IMR-90 (cell line): ENCODE results near the gene PTPRN2. TPM values are rescaled to one million over a fixed set of nuclear protein-coding genes. Genes with fewer than 3 reads are reported as not detected.

Experiments used
- ATAC-seq: fragments of 200-7000 bp; cut with Tn5 transposase; 2 replicates; pipeline ENCODE4 v1.9.1; 2020; ENCODE audit warnings: low read depth, mild to moderate bottlenecking, moderate library complexity
- BruUV-seq: library from RNA; stranded (reverse); fragments of 400-500 nt; replicated peaks from 2 replicates; lab custom pipeline; 2021; lab: Mats Ljungman, UMichigan
- CTCF ChIA-PET: fragments of 300-600 bp; formaldehyde crosslinking; extraction: SDS; loops from one replicate; lab custom pipeline; 2021; ENCODE audit warnings: antibody characterized with exemption; lab: Yijun Ruan, JAX
- POLR2A ChIA-PET: fragments of 300-600 bp; sonication (Branson Sonifier 250); formaldehyde crosslinking; loops from one replicate; lab custom pipeline; 2022; ENCODE audit warnings: antibody characterized with exemption; ENCODE audit not compliant: unreplicated experiment; lab: Charles Lee
- DNase-seq: peaks from one replicate; pipeline ENCODE4 v3.0.0; 2013
- H2AFZ ChIP-seq: replicated peaks from 2 replicates; pipeline ENCODE3; 2013; ENCODE audit warnings: low read length, mild to moderate bottlenecking; ENCODE audit not compliant: poor library complexity
- H2AK5ac ChIP-seq: 2 replicates; pipeline ENCODE4 v1.6.1; 2013; ENCODE audit warnings: low read depth, low read length, inconsistent platforms
- H2AK9ac ChIP-seq: replicated peaks from 2 replicates; pipeline ENCODE3; 2013; ENCODE audit warnings: mild to moderate bottlenecking, low read depth, low read length, moderate library complexity; ENCODE audit not compliant: poor library complexity
- H2BK120ac ChIP-seq: 2 replicates; pipeline ENCODE4 v1.6.1; 2013; ENCODE audit warnings: low read depth, low read length, inconsistent platforms
- H2BK15ac ChIP-seq: 3 replicates; pipeline ENCODE4 v1.6.1; 2013; ENCODE audit warnings: low read depth, low read length, inconsistent platforms
- H2BK20ac ChIP-seq: 2 replicates; pipeline ENCODE4 v1.6.1; 2013; ENCODE audit warnings: low read depth, mild to moderate bottlenecking, inconsistent platforms, low read length, moderate library complexity
- H2BK5ac ChIP-seq: 2 replicates; pipeline ENCODE4 v1.6.1; 2013; ENCODE audit warnings: mild to moderate bottlenecking, low read depth, low read length, inconsistent platforms; ENCODE audit not compliant: poor library complexity, severe bottlenecking
- H3K14ac ChIP-seq: replicated peaks from 2 replicates; pipeline ENCODE4 v1.6.1; 2013; ENCODE audit warnings: low read depth, low read length, inconsistent platforms
- H3K18ac ChIP-seq: 2 replicates; pipeline ENCODE4 v1.6.1; 2013; ENCODE audit warnings: low read depth, low read length, control low read depth
- H3K23ac ChIP-seq: 2 replicates; pipeline ENCODE4 v1.6.1; 2013; ENCODE audit warnings: low read depth, low read length, inconsistent platforms
- H3K27ac ChIP-seq: 2 replicates; pipeline ENCODE4 v1.5.1; 2013; ENCODE audit warnings: mild to moderate bottlenecking, control low read depth, low read length; ENCODE audit not compliant: insufficient read depth
- H3K27me3 ChIP-seq: 2 replicates; pipeline ENCODE4 v1.6.1; 2013; ENCODE audit warnings: low read length; ENCODE audit not compliant: control insufficient read depth, insufficient read depth
- H3K36me3 ChIP-seq: 2 replicates; pipeline ENCODE4 v1.6.1; 2013; ENCODE audit warnings: low read length, mixed read lengths; ENCODE audit not compliant: control insufficient read depth, insufficient read depth
- H3K4ac ChIP-seq: 2 replicates; pipeline ENCODE4 v1.6.1; 2013; ENCODE audit warnings: low read depth, low read length, inconsistent platforms
- H3K4me1 ChIP-seq: 2 replicates; pipeline ENCODE4 v1.6.1; 2013; ENCODE audit warnings: low read length, mixed read lengths; ENCODE audit not compliant: control insufficient read depth, insufficient read depth
- H3K4me2 ChIP-seq: 2 replicates; pipeline ENCODE4 v1.6.1; 2013; ENCODE audit warnings: low read depth, mild to moderate bottlenecking, control low read depth, low read length, moderate library complexity
- H3K4me3 ChIP-seq: 2 replicates; pipeline ENCODE4 v1.5.1; 2013; ENCODE audit warnings: low read depth, mild to moderate bottlenecking, control low read depth, low read length, moderate library complexity; ENCODE audit not compliant: insufficient read depth
- H3K56ac ChIP-seq: 2 replicates; pipeline ENCODE4 v1.6.1; 2013; ENCODE audit warnings: low read length, inconsistent platforms; ENCODE audit not compliant: insufficient read depth; ENCODE audit errors: extremely low read depth
- H3K79me1 ChIP-seq, 2 experiments: 2 replicates each; pipeline ENCODE4 v1.6.1; 2013; ENCODE audit warnings: low read length in 2 of 2, inconsistent platforms in 1 of 2, low read depth in 1 of 2
- H3K9ac ChIP-seq: 2 replicates; pipeline ENCODE4 v1.6.1; 2013; ENCODE audit warnings: low read depth, low read length, control low read depth
- H3K9me1 ChIP-seq: 2 replicates; pipeline ENCODE4 v1.6.1; 2013; ENCODE audit warnings: low read length, inconsistent platforms; ENCODE audit not compliant: insufficient read depth
- H3K9me3 ChIP-seq: 2 replicates; pipeline ENCODE4 v1.6.1; 2013; ENCODE audit warnings: low read length; ENCODE audit not compliant: control insufficient read depth, insufficient read depth
- H4K20me1 ChIP-seq: 2 replicates; pipeline ENCODE4 v1.6.1; 2013; ENCODE audit warnings: low read length, inconsistent platforms; ENCODE audit not compliant: insufficient read depth
- H4K5ac ChIP-seq: 2 replicates; pipeline ENCODE4 v1.6.1; 2013; ENCODE audit warnings: mild to moderate bottlenecking, low read depth, low read length, control low read depth
- H4K8ac ChIP-seq, 2 experiments: 2 replicates each; pipeline ENCODE4 v1.6.1; 2013; ENCODE audit warnings: low read depth in 2 of 2, low read length in 2 of 2, control low read depth in 1 of 2, inconsistent platforms in 1 of 2
- H4K91ac ChIP-seq: 2 replicates; pipeline ENCODE4 v1.6.1; 2013; ENCODE audit warnings: low read depth, low read length, inconsistent platforms; ENCODE audit not compliant: insufficient read depth
- CEBPB ChIP-seq: IDR thresholded peaks from 2 replicates; pipeline ENCODE4 v1.6.1; 2012; ENCODE audit warnings: low read depth, low read length, improper control_type of control experiment
- CHD1 ChIP-seq: IDR thresholded peaks from 2 replicates; pipeline ENCODE4 v1.6.1; 2012; ENCODE audit warnings: low read depth, low read length, improper control_type of control experiment
- FOS ChIP-seq: fragments of 150-350 bp; IDR thresholded peaks from 2 replicates; pipeline ENCODE4 v1.6.1; 2016; ENCODE audit warnings: low read depth, low read length
- MAFK ChIP-seq: IDR thresholded peaks from 2 replicates; pipeline ENCODE4 v1.6.1; 2012; ENCODE audit warnings: low read depth, low read length, improper control_type of control experiment
- MAZ ChIP-seq: IDR thresholded peaks from 2 replicates; pipeline ENCODE4 v1.6.1; 2012; ENCODE audit warnings: low read depth, mild to moderate bottlenecking, low read length, improper control_type of control experiment, moderate library complexity, borderline replicate concordance
- MXI1 ChIP-seq: IDR thresholded peaks from 2 replicates; pipeline ENCODE4 v1.6.1; 2012; ENCODE audit warnings: low read depth, mild to moderate bottlenecking, low read length, moderate library complexity, borderline replicate concordance
- NFE2L2 ChIP-seq: fragments of 150-350 bp; IDR thresholded peaks from 2 replicates; pipeline ENCODE4 v1.6.1; 2016; ENCODE audit warnings: low read depth, mild to moderate bottlenecking, low read length
- POLR2A ChIP-seq: IDR thresholded peaks from 2 replicates; pipeline ENCODE4 v1.6.1; 2012; ENCODE audit warnings: mild to moderate bottlenecking, low read depth, low read length
- RAD21 ChIP-seq: IDR thresholded peaks from 2 replicates; pipeline ENCODE4 v1.6.1; 2012; ENCODE audit warnings: low read length, improper control_type of control experiment
- RCOR1 ChIP-seq: IDR thresholded peaks from 2 replicates; pipeline ENCODE4 v1.6.1; 2012; ENCODE audit warnings: mild to moderate bottlenecking, low read length, improper control_type of control experiment; ENCODE audit not compliant: insufficient replicate concordance
- RFX5 ChIP-seq: IDR thresholded peaks from 2 replicates; pipeline ENCODE4 v1.8.0; 2012; ENCODE audit warnings: low read depth, mild to moderate bottlenecking, low read length, moderate library complexity
- WGBS, 2 experiments: methylation state at CpG; one replicate each; pipeline versions ENCODE4 v1.1.5 to v1.1.7; 2013; ENCODE audit warnings: missing lambda C conversion rate in 2 of 2; ENCODE audit not compliant: insufficient read length in 1 of 2; ENCODE audit errors: extremely low coverage in 2 of 2; 5-methylcytosine and 5-hydroxymethylcytosine counted together
- dilution Hi-C: fragments of 300-500 bp; cut with HindIII; formaldehyde crosslinking; loops from one replicate; pipeline ENCODE4 v1.14.3; 2018; ENCODE audit warnings: low sequenced_read_pairs; ENCODE audit not compliant: unreplicated experiment
- in situ Hi-C: fragments of 300-500 bp; cut with MboI; formaldehyde crosslinking; loops from 3 replicates; pipeline ENCODE4 v1.14.3; 2019; ENCODE audit warnings: low sequenced_read_pairs, inconsistent platforms, mixed read lengths
- intact Hi-C: fragments of 100-400 bp; cut with micrococcal nuclease; formaldehyde crosslinking; loops from 2 replicates; pipeline ENCODE4 v1.10.0; 2022
- polyA plus RNA-seq, 3 experiments: library from polyadenylated mRNA; depleted of rRNA; stranded (reverse); fragments of >200 nt; gene quantifications; 2 replicates each; pipeline ENCODE4 v1.2.3, GENCODE V29; 2012; ENCODE audit warnings: low replicate concordance in 1 of 3
- total RNA-seq: library from RNA; depleted of rRNA; stranded (reverse); fragments of >200 nt; gene quantifications from 2 replicates; pipeline ENCODE4 v1.2.3, GENCODE V29; 2012
- TF ChIP-seq, protein P1 (sequence below): fragments of 150-350 bp; IDR thresholded peaks from 2 replicates; pipeline ENCODE4 v1.6.1; 2017; ENCODE audit warnings: mild to moderate bottlenecking, antibody characterized with exemption, low read length, low read depth
- TF ChIP-seq, protein P2 (sequence below): fragments of 150-350 bp; IDR thresholded peaks from 2 replicates; pipeline ENCODE4 v1.6.1; 2016; ENCODE audit warnings: low read depth, mild to moderate bottlenecking, low read length, moderate library complexity, borderline replicate concordance
- TF ChIP-seq, protein P3 (sequence below): conservative IDR thresholded peaks from 2 replicates; pipeline ENCODE4 v1.5.1; 2012; ENCODE audit warnings: mild to moderate bottlenecking, low read depth, low read length, improper control_type of control experiment

PTPRN2 gene
- total and polyA plus RNA-seq, 2 of the 4 experiments (the other 2 are of a cell fraction): 0.03 TPM; not detected in 1

DNA sequence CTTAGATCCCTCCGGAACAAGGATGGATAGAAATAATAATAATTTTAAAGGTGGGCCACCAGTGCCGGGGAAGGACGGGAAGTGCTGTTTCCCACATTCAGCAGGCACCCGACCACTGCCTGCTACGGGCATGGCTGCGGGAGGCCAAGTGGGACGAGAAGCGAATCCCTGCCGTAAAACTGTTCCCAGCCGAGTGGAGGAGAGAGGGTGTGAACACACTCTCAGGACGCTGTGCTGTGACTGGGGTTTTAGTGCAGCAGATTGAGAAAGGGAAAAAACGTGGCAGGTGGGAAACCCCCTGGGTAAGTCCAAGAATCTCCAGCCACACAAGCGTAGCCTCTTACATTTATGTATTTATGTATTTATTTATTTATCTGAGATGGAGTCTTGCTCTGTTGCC is 1092.0 kb downstream of the PTPRN2 start:
- Histone ChIP-seq H3K4me2 (no peak overlapping the region), H3K27ac (no peak overlapping the region), H3K23ac (no peak overlapping the region), H4K91ac (no peak overlapping the region), H3K9me1 (no peaks in the 10 kb centered on the region), H2AK9ac (no peak overlapping the region), H2AFZ (no peak overlapping the region), H3K9me3 (peaks cover 25% of the 10 kb centered on the region), H3K9ac (no peak overlapping the region), H4K5ac (no peak overlapping the region), H2BK15ac (no peak overlapping the region), H2BK20ac (no peak overlapping the region), H3K27me3 (no peaks in the 10 kb centered on the region), H4K20me1 (no peaks in the 10 kb centered on the region), H3K79me1 (no peaks in the 10 kb centered on the region), H3K36me3 (no peaks in the 10 kb centered on the region), H3K4ac (no peak overlapping the region), H3K14ac (no peak overlapping the region), H2AK5ac (no peak overlapping the region), H2BK120ac (no peak overlapping the region), H3K4me3 (no peak overlapping the region), H2BK5ac (no peak overlapping the region), H4K8ac (no peak overlapping the region), H3K56ac (no peak overlapping the region), H3K18ac (no peak overlapping the region), H3K4me1 (no peaks in the 10 kb centered on the region)
- TF ChIP-seq NFE2L2 (no peak), RCOR1 (no peak), CEBPB (no peak), FOS (no peak), POLR2A (no peak), MAZ (no peak), RAD21 (no peak), RFX5 (no peak), CHD1 (no peak), MXI1 (no peak), MAFK (no peak)
- TF ChIP-seq, protein P1, sequence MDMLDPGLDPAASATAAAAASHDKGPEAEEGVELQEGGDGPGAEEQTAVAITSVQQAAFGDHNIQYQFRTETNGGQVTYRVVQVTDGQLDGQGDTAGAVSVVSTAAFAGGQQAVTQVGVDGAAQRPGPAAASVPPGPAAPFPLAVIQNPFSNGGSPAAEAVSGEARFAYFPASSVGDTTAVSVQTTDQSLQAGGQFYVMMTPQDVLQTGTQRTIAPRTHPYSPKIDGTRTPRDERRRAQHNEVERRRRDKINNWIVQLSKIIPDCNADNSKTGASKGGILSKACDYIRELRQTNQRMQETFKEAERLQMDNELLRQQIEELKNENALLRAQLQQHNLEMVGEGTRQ: no peak
- TF ChIP-seq, protein P2, sequence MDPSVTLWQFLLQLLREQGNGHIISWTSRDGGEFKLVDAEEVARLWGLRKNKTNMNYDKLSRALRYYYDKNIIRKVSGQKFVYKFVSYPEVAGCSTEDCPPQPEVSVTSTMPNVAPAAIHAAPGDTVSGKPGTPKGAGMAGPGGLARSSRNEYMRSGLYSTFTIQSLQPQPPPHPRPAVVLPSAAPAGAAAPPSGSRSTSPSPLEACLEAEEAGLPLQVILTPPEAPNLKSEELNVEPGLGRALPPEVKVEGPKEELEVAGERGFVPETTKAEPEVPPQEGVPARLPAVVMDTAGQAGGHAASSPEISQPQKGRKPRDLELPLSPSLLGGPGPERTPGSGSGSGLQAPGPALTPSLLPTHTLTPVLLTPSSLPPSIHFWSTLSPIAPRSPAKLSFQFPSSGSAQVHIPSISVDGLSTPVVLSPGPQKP: no peak
- TF ChIP-seq, protein P3, sequence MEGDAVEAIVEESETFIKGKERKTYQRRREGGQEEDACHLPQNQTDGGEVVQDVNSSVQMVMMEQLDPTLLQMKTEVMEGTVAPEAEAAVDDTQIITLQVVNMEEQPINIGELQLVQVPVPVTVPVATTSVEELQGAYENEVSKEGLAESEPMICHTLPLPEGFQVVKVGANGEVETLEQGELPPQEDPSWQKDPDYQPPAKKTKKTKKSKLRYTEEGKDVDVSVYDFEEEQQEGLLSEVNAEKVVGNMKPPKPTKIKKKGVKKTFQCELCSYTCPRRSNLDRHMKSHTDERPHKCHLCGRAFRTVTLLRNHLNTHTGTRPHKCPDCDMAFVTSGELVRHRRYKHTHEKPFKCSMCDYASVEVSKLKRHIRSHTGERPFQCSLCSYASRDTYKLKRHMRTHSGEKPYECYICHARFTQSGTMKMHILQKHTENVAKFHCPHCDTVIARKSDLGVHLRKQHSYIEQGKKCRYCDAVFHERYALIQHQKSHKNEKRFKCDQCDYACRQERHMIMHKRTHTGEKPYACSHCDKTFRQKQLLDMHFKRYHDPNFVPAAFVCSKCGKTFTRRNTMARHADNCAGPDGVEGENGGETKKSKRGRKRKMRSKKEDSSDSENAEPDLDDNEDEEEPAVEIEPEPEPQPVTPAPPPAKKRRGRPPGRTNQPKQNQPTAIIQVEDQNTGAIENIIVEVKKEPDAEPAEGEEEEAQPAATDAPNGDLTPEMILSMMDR: no peak
- 74% methylated on average over 7 of the region's 13 CpGs; no CpG with 5 or more reads in 1 of the 2 experiments for WGBS, 2 experiments
- in situ Hi-C loops (no loop called here), intact Hi-C loops (no loop called here), dilution Hi-C loops (no loop called here)
- ATAC-seq (no peak), DNase-seq (no peak)
- ChIA-PET POLR2A (no interaction called here), CTCF (no interaction called here)
- BruUV-seq: no TSS peak
